ENCODE measurements around the gene HIPK4. TPM values are rescaled to one million over a fixed set of nuclear protein-coding genes. Genes with fewer than 3 reads are reported as not detected.
"Not testable (repeated sequence)": the region's sequence is repeated elsewhere in the genome, so short reads cannot be mapped to it uniquely, and the experiment has no call there.

The HIPK4 gene
- total RNA-seq, 1 experiment from 2014 or later, result not detected

DNA sequence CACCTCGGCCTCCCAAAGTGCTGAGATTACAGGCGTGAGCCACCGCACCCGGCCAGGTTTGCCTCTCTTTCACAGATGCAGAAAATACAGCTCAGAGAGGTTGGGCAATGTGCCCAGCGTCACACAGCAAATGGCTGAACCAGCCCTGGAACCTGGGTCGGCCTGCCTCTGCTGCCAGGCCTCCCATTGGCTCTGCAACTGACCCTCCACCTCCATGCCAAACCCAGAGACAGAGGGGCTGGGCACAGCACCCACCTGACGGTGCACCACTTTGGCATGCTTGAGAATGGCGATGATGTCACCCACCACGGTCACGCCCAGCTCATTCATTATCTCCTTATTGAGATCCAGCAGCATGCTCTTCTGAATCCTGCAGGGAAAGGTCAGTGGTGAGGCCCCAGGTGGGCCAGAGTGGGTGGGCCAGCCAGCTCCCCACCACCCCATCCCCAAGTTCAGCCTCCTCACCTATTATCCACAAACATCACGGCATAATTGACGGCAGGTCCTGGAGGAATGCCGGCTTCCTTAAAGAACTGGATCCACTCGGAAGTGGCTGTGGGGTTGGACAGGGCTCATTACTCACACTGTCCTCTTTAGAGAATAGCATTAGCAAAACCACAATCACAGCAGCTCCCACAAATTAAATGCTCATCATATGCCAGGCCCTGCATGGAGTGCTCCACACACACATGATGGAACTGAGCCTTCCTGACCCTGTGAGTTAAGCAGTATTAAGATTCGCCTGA lies 54.0 kb downstream of the HIPK4 start:
- Histone ChIP-seq H3K27me3 (ENCODE audit: low read length) (no peaks in the 10 kb centered on the region), H2AFZ (ENCODE audit: low read length) (no peak overlapping the region), H3K4me1 (ENCODE audit: insufficient read depth, low read length) (no peaks in the 10 kb centered on the region), H3K79me2 (ENCODE audit: low read length) (no peaks in the 10 kb centered on the region), H3K9me3 (ENCODE audit: low read length) (no peaks in the 10 kb centered on the region), H3K36me3 (ENCODE audit: low read depth, low read length) (peaks cover 3% of the 10 kb centered on the region; the same call in 1 of the 2 replicates), H3K27ac (ENCODE audit: low read length) (no peak overlapping the region), H3F3A (ENCODE audit: low read length, unreplicated experiment) (no peaks in the 10 kb centered on the region), H3K4me2 (ENCODE audit: low read length) (no peak overlapping the region), H3K9me2 (replicated peaks; ENCODE audit: low read length) (no peaks in the 10 kb centered on the region), H3K9ac (ENCODE audit: low read length) (no peak overlapping the region), H3K4me3 (ENCODE audit: low read length) (no peak overlapping the region), H4K20me1 (ENCODE audit: low read length) (no peaks in the 10 kb centered on the region)
- no peak for DNase-seq
- intact Hi-C loops (cut with micrococcal nuclease), result no loop called here
- no TSS peak for BruUV-seq (replicated peaks)
- TF ChIP-seq EZH2 (IDR thresholded peaks at IDR 0.05; ENCODE audit: low read length, unreplicated experiment) (no peak), EZH2phosphoT487 (IDR thresholded peaks at IDR 0.05; ENCODE audit: borderline replicate concordance, low read length) (no peak)
- TF ChIP-seq, protein P1, sequence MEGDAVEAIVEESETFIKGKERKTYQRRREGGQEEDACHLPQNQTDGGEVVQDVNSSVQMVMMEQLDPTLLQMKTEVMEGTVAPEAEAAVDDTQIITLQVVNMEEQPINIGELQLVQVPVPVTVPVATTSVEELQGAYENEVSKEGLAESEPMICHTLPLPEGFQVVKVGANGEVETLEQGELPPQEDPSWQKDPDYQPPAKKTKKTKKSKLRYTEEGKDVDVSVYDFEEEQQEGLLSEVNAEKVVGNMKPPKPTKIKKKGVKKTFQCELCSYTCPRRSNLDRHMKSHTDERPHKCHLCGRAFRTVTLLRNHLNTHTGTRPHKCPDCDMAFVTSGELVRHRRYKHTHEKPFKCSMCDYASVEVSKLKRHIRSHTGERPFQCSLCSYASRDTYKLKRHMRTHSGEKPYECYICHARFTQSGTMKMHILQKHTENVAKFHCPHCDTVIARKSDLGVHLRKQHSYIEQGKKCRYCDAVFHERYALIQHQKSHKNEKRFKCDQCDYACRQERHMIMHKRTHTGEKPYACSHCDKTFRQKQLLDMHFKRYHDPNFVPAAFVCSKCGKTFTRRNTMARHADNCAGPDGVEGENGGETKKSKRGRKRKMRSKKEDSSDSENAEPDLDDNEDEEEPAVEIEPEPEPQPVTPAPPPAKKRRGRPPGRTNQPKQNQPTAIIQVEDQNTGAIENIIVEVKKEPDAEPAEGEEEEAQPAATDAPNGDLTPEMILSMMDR (conservative IDR thresholded peaks at IDR 0.05; ENCODE audit: low read depth, low read length), result no peak
- ATAC-seq, result no peak
- ChIA-PET CTCF (no interaction called here), POLR2A (ENCODE audit: unreplicated experiment) (no interaction called here)

DNA sequence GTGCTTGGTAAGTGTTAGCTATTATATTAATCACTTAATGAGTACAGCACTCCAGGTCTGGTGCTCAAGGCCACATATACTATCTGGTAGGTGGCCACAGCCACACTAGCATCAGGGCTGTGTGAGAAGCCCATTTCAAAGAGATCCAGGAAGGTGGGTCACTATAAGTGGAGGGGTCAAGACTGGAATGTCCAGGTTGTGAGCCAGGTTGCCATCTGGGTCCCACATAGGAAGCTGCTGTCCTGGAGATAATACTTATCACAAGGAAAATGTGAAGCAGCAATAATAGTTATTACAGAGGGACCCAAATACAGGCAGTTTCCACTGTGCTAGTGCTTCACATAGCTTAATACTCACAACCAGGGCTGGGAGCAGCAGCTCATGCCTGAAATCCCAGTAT lies 54.9 kb downstream of the HIPK4 start:
- no peak overlapping the region for H3K4me3 ChIP-seq (ENCODE audit: low read length)
- intact Hi-C loops (cut with micrococcal nuclease), result no loop called here
- no peaks in the 10 kb centered on the region for H3K9me3 ChIP-seq (ENCODE audit: low read length)
- CTCF ChIA-PET, result interaction anchor here (0.5 kb wide), 1 partner anchor 85 kb away, joined by 6 read pairs; no protein-coding TSS in a partner anchor
- ATAC-seq, result no peak
- H2AFZ ChIP-seq (ENCODE audit: low read length), result no peak overlapping the region
- POLR2A ChIA-PET (ENCODE audit: unreplicated experiment), result no interaction called here
- H4K20me1 ChIP-seq (ENCODE audit: low read length), result no peaks in the 10 kb centered on the region
- H3K36me3 ChIP-seq (ENCODE audit: low read depth, low read length), result peaks cover 3% of the 10 kb centered on the region; the same call in 1 of the 2 replicates
- H3K79me2 ChIP-seq (ENCODE audit: low read length), result no peaks in the 10 kb centered on the region
- no peaks in the 10 kb centered on the region for H3F3A ChIP-seq (ENCODE audit: low read length, unreplicated experiment)
- TF ChIP-seq, protein P1 (conservative IDR thresholded peaks at IDR 0.05; ENCODE audit: low read depth, low read length), result no peak
- TF ChIP-seq EZH2 (IDR thresholded peaks at IDR 0.05; ENCODE audit: low read length, unreplicated experiment) (no peak), EZH2phosphoT487 (IDR thresholded peaks at IDR 0.05; ENCODE audit: borderline replicate concordance, low read length) (no peak)
- DNase-seq, result no peak
- no peak overlapping the region for H3K27ac ChIP-seq (ENCODE audit: low read length)
- BruUV-seq (replicated peaks), result no TSS peak
- H3K27me3 ChIP-seq (ENCODE audit: low read length), result no peaks in the 10 kb centered on the region
- no peak overlapping the region for H3K9ac ChIP-seq (ENCODE audit: low read length)
- H3K4me1 ChIP-seq (ENCODE audit: insufficient read depth, low read length), result no peaks in the 10 kb centered on the region
- no peak overlapping the region for H3K4me2 ChIP-seq (ENCODE audit: low read length)
- no peaks in the 10 kb centered on the region for H3K9me2 ChIP-seq (replicated peaks; ENCODE audit: low read length)

DNA sequence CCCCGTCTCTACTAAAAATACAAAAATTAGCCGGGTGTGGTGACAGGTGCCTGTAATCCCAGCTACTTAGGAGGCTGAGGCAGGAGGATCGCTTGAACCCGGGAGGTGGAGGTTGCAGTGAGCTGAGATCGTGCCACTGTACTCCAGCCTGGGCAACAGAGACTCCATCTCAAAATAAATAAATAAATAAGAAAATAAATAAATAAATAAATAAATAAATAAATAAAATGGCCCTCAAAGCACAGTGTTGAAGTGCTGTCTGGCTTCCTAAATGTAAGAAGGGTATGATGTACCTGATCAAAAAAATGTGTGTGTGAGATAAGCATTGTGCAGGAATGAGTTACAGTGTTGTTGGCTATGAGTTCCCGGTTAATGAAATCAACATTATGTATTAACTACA lies 56.9 kb downstream of the HIPK4 start:
- H3K27me3 ChIP-seq (ENCODE audit: low read length); H3K9ac ChIP-seq (ENCODE audit: low read length); H3K27ac ChIP-seq (ENCODE audit: low read length); ATAC-seq; H3K9me3 ChIP-seq (ENCODE audit: low read length); DNase-seq; CTCF ChIA-PET; H4K20me1 ChIP-seq (ENCODE audit: low read length); H3F3A ChIP-seq (ENCODE audit: low read length, unreplicated experiment); H3K4me2 ChIP-seq (ENCODE audit: low read length); H3K79me2 ChIP-seq (ENCODE audit: low read length); BruUV-seq (replicated peaks); H3K4me3 ChIP-seq (ENCODE audit: low read length); POLR2A ChIA-PET (ENCODE audit: unreplicated experiment); H2AFZ ChIP-seq (ENCODE audit: low read length); intact Hi-C loops (cut with micrococcal nuclease); H3K4me1 ChIP-seq (ENCODE audit: insufficient read depth, low read length); H3K36me3 ChIP-seq (ENCODE audit: low read depth, low read length); H3K9me2 ChIP-seq (replicated peaks; ENCODE audit: low read length): not testable (repeated sequence)

Data from PC-3 (cell line).